GM12878 (cell line): ENCODE measurements around the gene CACFD1. TPM values are rescaled to one million over a fixed set of nuclear protein-coding genes. Genes with fewer than 3 reads are reported as not detected.

ENCODE experiments used
- ATAC-seq: fragments of 200-7000 bp; cut with Tn5 transposase; 3 replicates; pipeline ENCODE4 v1.9.1; 2020; ENCODE audit warnings: mild to moderate bottlenecking, moderate library complexity
- BruUV-seq: library from RNA; stranded (reverse); fragments of 400-500 nt; replicated peaks from 2 replicates; lab custom pipeline; 2021; lab: Mats Ljungman, UMichigan
- CTCF ChIA-PET: fragments of 300-600 bp; sonication (Branson Sonifier 250); formaldehyde crosslinking; extraction: SDS; loops from one replicate; lab custom pipeline; 2021; ENCODE audit warnings: inconsistent platforms; lab: Yijun Ruan, JAX
- POLR2A ChIA-PET: fragments of 350-600 bp; formaldehyde crosslinking; extraction: SDS; loops from one replicate; lab custom pipeline; 2021; ENCODE audit warnings: inconsistent platforms; lab: Charles Lee
- RAD21 ChIA-PET: fragments of 300-600 bp; sonication (Branson Sonifier 250); formaldehyde crosslinking; loops from one replicate; lab custom pipeline; 2023; ENCODE audit warnings: antibody characterized with exemption; ENCODE audit not compliant: unreplicated experiment; lab: Charles Lee
- SMC1A ChIA-PET: fragments of 300-600 bp; sonication (Branson Sonifier 250); formaldehyde crosslinking; loops from one replicate; lab custom pipeline; 2023; ENCODE audit not compliant: unreplicated experiment, uncharacterized antibody; lab: Charles Lee
- DNase-seq: peaks from one replicate; pipeline ENCODE4 v3.0.0-alpha.2; 2011; ENCODE audit warnings: low read depth, low spot score
- FAIRE-seq: peaks from 3 replicates; lab custom pipeline; 2011; peaks lifted over from hg19 to GRCh38; lab: Jason Lieb, UNC
- H2AFZ ChIP-seq: 2 replicates; pipeline ENCODE4 v1.6.0; 2011; ENCODE audit warnings: low read depth, low read length, control low read depth; ENCODE audit not compliant: control insufficient read depth
- H3K27ac ChIP-seq: 2 replicates; pipeline ENCODE4 v1.5.1; 2011; ENCODE audit warnings: control low read depth; ENCODE audit not compliant: control insufficient read depth, insufficient read depth
- H3K27me3 ChIP-seq, 2 experiments: replicated peaks in 1 of 2; 2 replicates each; pipeline versions ENCODE4 v1.6.0 to v1.6.1; 2011; ENCODE audit warnings: low read length in 1 of 2; ENCODE audit not compliant: control insufficient read depth in 2 of 2, insufficient read depth in 2 of 2
- H3K36me3 ChIP-seq, 2 experiments: 2 replicates each; pipeline ENCODE4 v1.5.1; 2011; ENCODE audit warnings: low read length in 1 of 2; ENCODE audit not compliant: control insufficient read depth in 2 of 2, insufficient read depth in 2 of 2
- H3K4me1 ChIP-seq: 2 replicates; pipeline ENCODE4 v1.6.1; 2011; ENCODE audit warnings: mild to moderate bottlenecking, low read length, moderate library complexity, mixed read lengths; ENCODE audit not compliant: control insufficient read depth, insufficient read depth
- H3K4me2 ChIP-seq: 2 replicates; pipeline ENCODE4 v1.6.0; 2011; ENCODE audit warnings: control low read depth; ENCODE audit not compliant: control insufficient read depth, insufficient read depth
- H3K4me3 ChIP-seq: fragments of 200-600 bp; sonication (generic); 2 replicates; pipeline ENCODE4 v1.5.1; 2016
- H3K79me2 ChIP-seq: 2 replicates; pipeline ENCODE4 v1.6.0; 2011; ENCODE audit warnings: low read length; ENCODE audit not compliant: control insufficient read depth, insufficient read depth
- H3K9ac ChIP-seq: 2 replicates; pipeline ENCODE4 v1.8.0; 2011; ENCODE audit warnings: low read length, control low read depth, mixed read lengths; ENCODE audit not compliant: control insufficient read depth, insufficient read depth
- H3K9me3 ChIP-seq: replicated peaks from 3 replicates; pipeline ENCODE4 v1.5.1; 2011; ENCODE audit warnings: mild to moderate bottlenecking, low read length; ENCODE audit not compliant: control insufficient read depth, insufficient read depth
- H4K20me1 ChIP-seq: 2 replicates; pipeline ENCODE4 v1.6.0; 2011; ENCODE audit not compliant: control insufficient read depth, insufficient read depth
- BCL11A ChIP-seq: IDR thresholded peaks from 2 replicates; pipeline ENCODE4 v1.6.1; 2011; ENCODE audit warnings: low read depth, low read length
- CHD4 ChIP-seq: fragments of 200-600 bp; sonication (generic); IDR thresholded peaks from 2 replicates; pipeline ENCODE4 v1.6.1; 2016; ENCODE audit warnings: mild to moderate bottlenecking
- CREM ChIP-seq: IDR thresholded peaks from 2 replicates; pipeline ENCODE4 v1.6.1; 2014; ENCODE audit warnings: antibody characterized with exemption, low read depth
- HDAC2 ChIP-seq: fragments of 200-600 bp; sonication (generic); IDR thresholded peaks from 2 replicates; pipeline ENCODE4 v1.6.1; 2017
- IKZF1 ChIP-seq: fragments of 450-650 bp; conservative IDR thresholded peaks from 2 replicates; pipeline ENCODE4 v1.6.1; 2017; ENCODE audit warnings: antibody characterized with exemption, mild to moderate bottlenecking
- IKZF2 ChIP-seq, 2 experiments: fragments of 450-650 bp; IDR thresholded peaks; 2 replicates each; pipeline ENCODE4 v1.6.1; 2017; ENCODE audit warnings: mild to moderate bottlenecking in 2 of 2, moderate library complexity in 2 of 2
- IRF3 ChIP-seq: fragments of 450-650 bp; IDR thresholded peaks from 2 replicates; pipeline ENCODE4 v1.6.1; 2014; ENCODE audit warnings: mild to moderate bottlenecking
- JUNB ChIP-seq: IDR thresholded peaks from 2 replicates; pipeline ENCODE4 v1.6.1; 2016; ENCODE audit warnings: antibody characterized with exemption, mild to moderate bottlenecking
- KDM1A ChIP-seq: fragments of 200-600 bp; sonication (generic); IDR thresholded peaks from 2 replicates; pipeline ENCODE4 v1.6.1; 2016; ENCODE audit warnings: borderline replicate concordance
- LARP7 ChIP-seq: fragments of 450-650 bp; IDR thresholded peaks from 2 replicates; pipeline ENCODE4 v1.6.1; 2017; ENCODE audit warnings: mild to moderate bottlenecking
- MAX ChIP-seq: IDR thresholded peaks from 2 replicates; pipeline ENCODE4 v1.6.1; 2012; ENCODE audit warnings: low read depth, low read length, improper control_type of control experiment
- MEF2A ChIP-seq: IDR thresholded peaks from 2 replicates; pipeline ENCODE4 v1.6.1; 2011; ENCODE audit warnings: low read depth, mild to moderate bottlenecking, low read length, moderate library complexity; ENCODE audit not compliant: insufficient read depth
- MXI1 ChIP-seq: fragments of 150-350 bp; IDR thresholded peaks from 2 replicates; pipeline ENCODE4 v1.6.1; 2011; ENCODE audit warnings: low read depth, mild to moderate bottlenecking, inconsistent platforms, low read length, improper control_type of control experiment
- NBN ChIP-seq: fragments of 450-650 bp; IDR thresholded peaks from 2 replicates; pipeline ENCODE4 v1.6.1; 2016
- NRF1 ChIP-seq: conservative IDR thresholded peaks from 2 replicates; pipeline ENCODE4 v1.6.1; 2011; ENCODE audit warnings: mild to moderate bottlenecking, low read depth, low read length, improper control_type of control experiment
- POLR2AphosphoS5 ChIP-seq: IDR thresholded peaks from 2 replicates; pipeline ENCODE4 v1.6.1; 2011; ENCODE audit warnings: mild to moderate bottlenecking, low read length, inconsistent platforms
- RAD21 ChIP-seq: IDR thresholded peaks from 2 replicates; pipeline ENCODE4 v1.6.1; 2011; ENCODE audit warnings: mild to moderate bottlenecking, low read depth, low read length, moderate library complexity; ENCODE audit not compliant: insufficient read depth
- SMARCA5 ChIP-seq: fragments of 450-650 bp; IDR thresholded peaks from 2 replicates; pipeline ENCODE4 v1.6.1; 2017; ENCODE audit warnings: mild to moderate bottlenecking
- SPI1 ChIP-seq: IDR thresholded peaks from 2 replicates; pipeline ENCODE4 v1.6.1; 2011; ENCODE audit warnings: low read depth, mild to moderate bottlenecking, low read length, moderate library complexity, borderline replicate concordance; ENCODE audit not compliant: insufficient read depth
- SREBF2 ChIP-seq: IDR thresholded peaks from 2 replicates; pipeline ENCODE4 v1.6.1; 2012; ENCODE audit warnings: mild to moderate bottlenecking, low read length
- TBL1XR1 ChIP-seq: IDR thresholded peaks from 2 replicates; pipeline ENCODE4 v1.6.1; 2012; ENCODE audit warnings: low read depth, low read length, improper control_type of control experiment
- ZBED1 ChIP-seq: IDR thresholded peaks from 2 replicates; pipeline ENCODE4 v1.6.1; 2016; ENCODE audit warnings: borderline replicate concordance
- WGBS: methylation state at CpG from one replicate; pipeline ENCODE4 v1.1.6; 2016; ENCODE audit warnings: low lambda C conversion rate; ENCODE audit not compliant: insufficient replicate concordance, insufficient coverage; ENCODE audit errors: missing lambda C conversion rate; 5-methylcytosine and 5-hydroxymethylcytosine counted together
- in situ Hi-C: fragments of 300-500 bp; cut with MboI; formaldehyde crosslinking; loops from 9 replicates; pipeline ENCODE4 v1.14.3; 2018; ENCODE audit warnings: mixed read lengths
- intact Hi-C: fragments of 100-400 bp; cut with micrococcal nuclease; formaldehyde crosslinking; loops from one replicate; pipeline ENCODE4 v1.14.2; 2022; ENCODE audit not compliant: unreplicated experiment
- polyA plus RNA-seq, 11 experiments: library from polyadenylated mRNA; depleted of rRNA in 4 of 11; unstranded in 6 of 11; stranded (reverse) in 5 of 11; fragments of >200 nt; fragmentation: Nextera tagmentation in 4 of 11; fragmentation: Illumina TruSeq in 1 of 11; extraction: Ambion mirVana in 4 of 11; extraction: Trizol in 1 of 11; gene quantifications; 1 replicate in 1 of 11; 2 replicates in 10 of 11; pipeline versions ENCODE4 v1.2.1 to v1.2.3, GENCODE V29; 2011 to 2016; ENCODE audit warnings: inconsistent platforms in 2 of 11, missing spikeins in 2 of 11, low read depth in 1 of 11
- total RNA-seq, 4 experiments: library from RNA; depleted of rRNA in 3 of 4; stranded (reverse); fragments of >200 nt in 3 of 4; fragmentation: Illumina TruSeq in 1 of 4; extraction: Trizol in 1 of 4; gene quantifications; 2 replicates each; pipeline versions ENCODE4 v1.2.1 to v1.2.3, GENCODE V29; 2013 to 2021

Gene CACFD1
- total and polyA plus RNA-seq, 10 of the 15 experiments (the other 5 are each of a cell fraction or from before 2014, with no cell fraction given), result 0.09 to 5.8 (median 1.4) TPM; not detected in 1

- no peak for TF ChIP-seq RAD21
- TF ChIP-seq ZBED1, result no peak
- TF ChIP-seq IKZF1, result no peak
- no peak for TF ChIP-seq CHD4
- no peak for TF ChIP-seq JUNB
- no peak for TF ChIP-seq IKZF2 (IDR thresholded peaks at IDR 0.05)
- no peak for TF ChIP-seq SREBF2
- TF ChIP-seq CREM, result no peak
- TF ChIP-seq POLR2AphosphoS5, result no peak
Measured at GRCh38 chr9:133484671-133485437, 25.1 kb downstream of the CACFD1 start (continued).

DNA sequence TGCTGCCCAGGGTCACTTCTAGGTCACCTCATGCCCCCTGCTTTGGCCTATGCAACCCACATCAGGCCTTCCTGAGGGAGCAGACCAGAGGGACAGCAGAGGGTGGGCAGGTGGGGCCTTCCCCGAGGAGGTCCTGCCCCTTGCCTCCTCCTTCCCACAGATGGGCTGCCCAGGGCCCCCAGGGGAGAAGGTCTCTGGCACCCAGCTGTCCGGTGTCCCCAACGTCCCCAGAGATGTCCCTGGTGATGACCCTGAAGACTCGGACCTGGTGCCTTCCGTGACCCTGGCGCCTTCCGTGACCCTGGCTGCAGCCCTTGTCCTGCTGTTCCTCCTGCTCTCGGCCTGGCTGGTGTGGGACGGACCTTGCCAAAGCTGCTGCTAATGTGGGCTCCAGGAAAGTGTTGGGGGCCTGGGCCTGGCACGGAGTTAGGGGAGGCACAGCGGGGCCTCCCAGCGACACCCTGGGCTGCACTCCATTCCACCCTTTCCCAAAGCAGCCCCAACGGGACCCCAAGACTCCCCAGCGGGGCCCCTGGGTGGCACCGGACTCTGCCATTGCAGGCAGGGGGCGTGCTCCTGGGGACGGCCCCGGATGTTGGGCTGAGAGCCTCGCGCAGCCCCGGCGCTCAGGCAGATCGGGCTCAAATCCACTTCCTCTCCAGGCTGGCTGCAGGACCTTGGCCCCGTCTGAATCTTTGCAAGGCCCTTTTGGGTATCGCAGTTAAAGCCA lies 25.9 kb downstream of the CACFD1 start:
- in situ Hi-C loops, result loop anchor here (5.0 kb wide), 1 partner anchor 298 kb away; no protein-coding TSS in a partner anchor
- no peaks in the 10 kb centered on the region for H3K79me2 ChIP-seq
- H2AFZ ChIP-seq, result peak overlapping the region; percentile 75
- no peak for TF ChIP-seq TBL1XR1
- no peak for TF ChIP-seq KDM1A
- TF ChIP-seq BCL11A, result no peak
- TF ChIP-seq NRF1, result no peak
- no peak for TF ChIP-seq NBN
- peak; percentile 42; the same call in 1 of the 2 replicates for TF ChIP-seq SPI1
- TF ChIP-seq MXI1, result no peak
- no peak for TF ChIP-seq HDAC2
- TF ChIP-seq LARP7, result 0 out of 2 replicates have a peak, but pooled peaks have one; percentile 20
- no peak for TF ChIP-seq MAX
- TF ChIP-seq MEF2A, result no peak
- no peak for TF ChIP-seq IRF3
- TF ChIP-seq SMARCA5, result no peak

More for the DNA sequence above, 25.9 kb downstream of the CACFD1 start:
- Histone ChIP-seq H3K4me1 (peaks cover 3% of the 10 kb centered on the region), H3K36me3 (no peaks in the 10 kb centered on the region), H3K27ac (no peak overlapping the region), H4K20me1 (no peaks in the 10 kb centered on the region), H3K9ac (no peak overlapping the region), H3K27me3 (no peaks in the 10 kb centered on the region; a peak in 3 of 4 replicates), H3K9me3 (no peaks in the 10 kb centered on the region; the same call in 2 of the 3 replicates), H3K4me3 (no peak overlapping the region), H3K4me2 (peak overlapping the region; percentile 61)
- ChIA-PET SMC1A (interaction anchor here (0.6 to 2.5 kb wide), 4 partner anchors 90 to 298 kb away, joined by 3 to 14 read pairs (median 4); no protein-coding TSS in a partner anchor), RAD21 (interaction anchor here (0.8 to 2.2 kb wide), 4 partner anchors 47 to 299 kb away, joined by 3 to 12 read pairs (median 5); no protein-coding TSS in a partner anchor), CTCF (interaction anchor here (0.6 to 7.7 kb wide), 14 partner anchors 10 to 464 kb away, joined by 3 to 61 read pairs (median 4); partner anchors contain the start of gene REXO4), POLR2A (interaction anchor here (0.6 kb wide), 1 partner anchor 337 kb away, joined by 4 read pairs; no protein-coding TSS in a partner anchor)
- DNase-seq (no peak), ATAC-seq (peak; percentile 76), FAIRE-seq (no peak)
- WGBS, result 28% methylated on average over 25 of the region's 25 CpGs
- intact Hi-C loops, result loop anchor here (1.0 to 10.0 kb wide), 3 partner anchors 78 to 461 kb away; no protein-coding TSS in a partner anchor
- BruUV-seq, result no TSS peak
